Lower lobe of right lung (tissue), 2 donors: ENCODE measurements around the gene MRPL43. TPM values are rescaled to one million over a fixed set of nuclear protein-coding genes. Genes with fewer than 3 reads are reported as not detected.

ENCODE experiments used
- ATAC-seq, 2 donors: fragments of 200-7000 bp; cut with Tn5 transposase; one replicate each; pipeline ENCODE4 v1.9.1; 2020 to 2022; ENCODE audit warnings: mild to moderate bottlenecking in 2 of 2, moderate library complexity in 2 of 2
- DNase-seq: peaks from one replicate; pipeline ENCODE4 v3.0.0-alpha.2; 2020
- H3K27ac ChIP-seq: fragments of 200-600 bp; one replicate; pipeline ENCODE4 v1.8.0; 2022
- H3K27me3 ChIP-seq: fragments of 200-600 bp; one replicate; pipeline ENCODE4 v1.8.0; 2022; ENCODE audit warnings: low read depth
- H3K36me3 ChIP-seq: fragments of 200-600 bp; one replicate; pipeline ENCODE4 v1.8.0; 2022; ENCODE audit warnings: mild to moderate bottlenecking
- H3K4me1 ChIP-seq: fragments of 200-600 bp; one replicate; pipeline ENCODE4 v1.8.0; 2022
- H3K4me3 ChIP-seq: fragments of 200-600 bp; one replicate; pipeline ENCODE4 v1.8.0; 2022; ENCODE audit warnings: mild to moderate bottlenecking
- H3K9me3 ChIP-seq: fragments of 200-600 bp; one replicate; pipeline ENCODE4 v1.8.0; 2022
- intact Hi-C: fragments of 100-400 bp; cut with DNase I; formaldehyde crosslinking; loops from one replicate; pipeline ENCODE4 v1.11.0; 2022
- total RNA-seq: library from RNA; stranded (reverse); fragmentation: NEBNext Ultra II Directional; extraction: Animal tissue kit (Norgen Biotek cat#: 25700); gene quantifications from one replicate; pipeline ENCODE4 v1.2.1, GENCODE V29; 2021
- TF ChIP-seq, protein P1 (sequence below): fragments of 200-600 bp; IDR thresholded peaks from one replicate; pipeline ENCODE4 v1.8.0; 2022; ENCODE audit warnings: antibody characterized with exemption, mild to moderate bottlenecking
- donor health status: DM: no; HTN: yes; CAD: no; lungs with severe emphysema.

Gene MRPL43
- total RNA-seq, 1 donor from 2014 or later, result 59.7 TPM

DNA sequence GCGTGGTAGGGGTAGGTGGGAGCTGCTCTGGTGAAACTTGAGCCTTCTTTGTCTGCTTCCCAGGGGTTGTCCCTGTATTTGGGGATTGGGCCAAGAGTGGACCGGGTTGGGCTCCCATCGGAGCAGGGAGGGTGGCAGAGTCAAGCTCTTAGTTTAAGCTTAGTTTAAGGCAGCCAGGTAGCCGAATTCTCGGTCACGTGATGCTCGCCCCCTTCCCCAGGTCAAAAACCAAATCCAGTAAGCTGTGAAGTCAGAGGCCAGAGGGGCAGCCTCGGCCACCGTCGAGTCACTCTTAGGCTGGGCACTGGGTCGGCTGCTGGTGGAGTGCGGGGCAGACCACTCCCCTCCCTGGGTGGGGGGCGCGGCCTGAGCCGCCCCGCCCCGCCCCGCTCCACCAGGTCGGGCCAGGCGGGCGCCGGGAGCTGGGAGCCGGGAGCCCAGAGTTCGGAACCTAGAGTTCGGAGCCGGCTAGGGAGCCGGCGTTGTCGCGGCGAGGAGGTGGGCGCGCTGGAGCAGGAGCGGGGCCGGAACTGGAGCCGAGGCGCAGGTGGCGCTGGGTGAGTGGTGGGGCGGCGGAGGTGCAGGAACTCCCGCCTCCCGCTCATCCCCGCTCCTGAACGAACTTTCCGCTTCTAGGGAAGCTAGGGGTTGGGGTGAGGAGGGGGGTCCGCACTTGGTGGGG is 9.5 kb upstream of the MRPL43 start:
- Histone ChIP-seq H3K27me3 (no peaks in the 10 kb centered on the region), H3K36me3 (peaks cover 15% of the 10 kb centered on the region), H3K9me3 (no peaks in the 10 kb centered on the region), H3K4me3 (peak overlapping the region; percentile 75), H3K27ac (peak overlapping the region; percentile 98), H3K4me1 (peaks cover 33% of the 10 kb centered on the region)
- DNase-seq, result no peak
- intact Hi-C loops, result no loop called here
- TF ChIP-seq, protein P1, sequence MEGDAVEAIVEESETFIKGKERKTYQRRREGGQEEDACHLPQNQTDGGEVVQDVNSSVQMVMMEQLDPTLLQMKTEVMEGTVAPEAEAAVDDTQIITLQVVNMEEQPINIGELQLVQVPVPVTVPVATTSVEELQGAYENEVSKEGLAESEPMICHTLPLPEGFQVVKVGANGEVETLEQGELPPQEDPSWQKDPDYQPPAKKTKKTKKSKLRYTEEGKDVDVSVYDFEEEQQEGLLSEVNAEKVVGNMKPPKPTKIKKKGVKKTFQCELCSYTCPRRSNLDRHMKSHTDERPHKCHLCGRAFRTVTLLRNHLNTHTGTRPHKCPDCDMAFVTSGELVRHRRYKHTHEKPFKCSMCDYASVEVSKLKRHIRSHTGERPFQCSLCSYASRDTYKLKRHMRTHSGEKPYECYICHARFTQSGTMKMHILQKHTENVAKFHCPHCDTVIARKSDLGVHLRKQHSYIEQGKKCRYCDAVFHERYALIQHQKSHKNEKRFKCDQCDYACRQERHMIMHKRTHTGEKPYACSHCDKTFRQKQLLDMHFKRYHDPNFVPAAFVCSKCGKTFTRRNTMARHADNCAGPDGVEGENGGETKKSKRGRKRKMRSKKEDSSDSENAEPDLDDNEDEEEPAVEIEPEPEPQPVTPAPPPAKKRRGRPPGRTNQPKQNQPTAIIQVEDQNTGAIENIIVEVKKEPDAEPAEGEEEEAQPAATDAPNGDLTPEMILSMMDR, result no peak
- peak; percentile 44 to 46 for ATAC-seq

DNA sequence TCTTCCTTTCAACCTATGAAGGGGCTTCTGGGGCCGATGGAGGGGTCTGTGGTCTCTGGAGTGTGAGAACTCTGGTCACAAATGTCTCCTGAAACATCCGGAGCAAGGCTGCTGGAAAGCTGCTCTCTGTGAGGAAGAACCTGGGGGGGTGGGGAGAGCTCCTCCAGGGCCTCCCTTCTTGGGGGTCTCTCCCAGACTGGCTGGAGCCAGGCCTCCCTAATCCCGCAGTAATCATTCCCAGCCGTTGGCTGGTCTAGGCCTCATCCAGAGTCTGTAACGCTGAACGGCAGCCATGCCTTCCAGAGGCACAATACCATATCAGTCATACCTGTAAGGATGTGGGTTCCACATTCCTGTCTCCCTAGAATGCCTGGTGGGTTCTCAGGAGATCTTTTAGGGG is 7.9 kb upstream of the MRPL43 start:
- H3K9me3 ChIP-seq, result no peaks in the 10 kb centered on the region
- no peaks in the 10 kb centered on the region for H3K27me3 ChIP-seq
- DNase-seq (no peak), ATAC-seq (no peak)
- H3K4me3 ChIP-seq, result no peak overlapping the region
- no peak overlapping the region for H3K27ac ChIP-seq
- H3K4me1 ChIP-seq, result peaks cover 18% of the 10 kb centered on the region
- intact Hi-C loops, result no loop called here
- peaks cover 32% of the 10 kb centered on the region for H3K36me3 ChIP-seq
- TF ChIP-seq, protein P1, result no peak

DNA sequence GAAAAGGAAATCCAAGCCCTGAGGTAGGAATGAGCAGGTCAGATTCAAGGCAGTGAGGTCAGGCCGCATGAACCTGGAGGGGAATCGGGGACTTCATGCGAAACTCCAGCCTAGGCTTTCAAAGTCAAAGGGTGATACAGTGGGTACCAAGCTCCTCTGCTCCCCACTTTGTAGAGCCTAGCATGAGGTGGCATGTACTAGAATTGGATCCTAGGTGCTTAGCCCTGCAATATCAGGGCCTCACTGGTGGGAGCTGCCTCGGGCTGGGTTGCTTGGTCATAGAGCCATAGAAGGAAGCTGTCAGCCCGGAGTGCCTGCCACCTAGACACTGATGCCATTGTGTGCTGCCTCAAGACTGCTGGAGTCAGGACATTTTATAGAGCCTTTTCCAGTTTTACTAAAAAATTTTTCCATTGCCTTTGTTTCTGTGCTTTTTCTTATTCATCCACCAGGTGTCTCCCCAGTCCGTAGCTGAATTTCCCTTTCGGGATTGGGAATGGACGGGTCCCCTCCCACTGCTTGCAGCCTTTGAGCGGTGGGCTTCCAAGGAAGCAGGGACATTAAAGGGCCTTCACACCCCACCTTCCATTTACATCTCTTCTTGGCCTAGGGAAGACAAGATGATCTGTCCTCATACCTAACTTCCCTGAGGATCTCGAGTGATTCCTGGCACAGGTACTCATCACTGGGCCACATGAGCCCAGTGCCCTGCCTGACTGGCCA is 6.8 kb upstream of the MRPL43 start:
- Histone ChIP-seq H3K4me3 (no peak overlapping the region), H3K9me3 (no peaks in the 10 kb centered on the region), H3K27ac (no peak overlapping the region), H3K27me3 (no peaks in the 10 kb centered on the region), H3K4me1 (peaks cover 18% of the 10 kb centered on the region), H3K36me3 (peaks cover 41% of the 10 kb centered on the region)
- ATAC-seq (no peak), DNase-seq (no peak)
- intact Hi-C loops, result no loop called here
- TF ChIP-seq, protein P1, result peak; percentile 57

DNA sequence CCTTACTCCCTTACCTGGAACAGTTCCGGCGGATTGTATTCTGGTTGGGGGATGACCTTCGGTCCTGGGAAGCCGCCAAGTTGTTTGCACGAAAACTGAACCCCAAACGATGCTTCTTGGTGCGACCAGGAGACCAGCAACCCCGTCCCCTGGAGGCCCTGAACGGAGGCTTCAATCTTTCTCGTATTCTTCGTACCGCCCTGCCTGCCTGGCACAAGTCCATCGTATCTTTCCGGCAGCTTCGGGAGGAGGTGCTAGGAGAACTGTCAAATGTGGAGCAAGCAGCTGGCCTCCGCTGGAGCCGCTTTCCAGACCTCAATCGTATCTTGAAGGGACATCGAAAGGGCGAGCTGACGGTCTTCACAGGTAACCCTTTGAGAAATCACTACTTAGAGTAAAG is 1.8 kb upstream of the MRPL43 start:
- DNase-seq (no peak), ATAC-seq (no peak)
- Histone ChIP-seq H3K9me3 (no peaks in the 10 kb centered on the region), H3K4me3 (no peak overlapping the region), H3K27me3 (no peaks in the 10 kb centered on the region), H3K4me1 (peaks cover 30% of the 10 kb centered on the region), H3K36me3 (peaks cover 50% of the 10 kb centered on the region), H3K27ac (no peak overlapping the region)
- TF ChIP-seq, protein P1, result no peak
- intact Hi-C loops, result no loop called here

DNA sequence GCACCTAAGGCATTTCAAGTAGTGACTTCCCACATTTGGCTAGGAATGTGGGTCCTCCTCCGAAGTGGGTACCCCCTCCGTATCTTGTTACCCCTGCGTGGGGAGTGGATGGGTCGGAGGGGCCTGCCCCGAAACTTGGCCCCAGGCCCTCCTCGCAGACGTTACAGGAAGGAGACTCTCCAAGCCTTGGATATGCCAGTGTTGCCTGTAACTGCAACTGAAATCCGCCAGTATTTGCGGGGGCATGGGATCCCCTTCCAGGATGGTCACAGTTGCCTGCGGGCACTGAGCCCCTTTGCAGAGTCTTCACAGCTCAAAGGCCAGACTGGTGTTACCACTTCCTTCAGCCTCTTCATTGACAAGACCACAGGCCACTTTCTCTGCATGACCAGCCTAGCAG is 869 bp upstream of the MRPL43 start:
- peaks cover 49% of the 10 kb centered on the region for H3K36me3 ChIP-seq
- DNase-seq (peak; percentile 27), ATAC-seq (no peak)
- TF ChIP-seq, protein P1, result no peak
- no peaks in the 10 kb centered on the region for H3K9me3 ChIP-seq
- no peaks in the 10 kb centered on the region for H3K27me3 ChIP-seq
- peak overlapping the region; percentile 93 for H3K4me3 ChIP-seq
- H3K27ac ChIP-seq, result no peak overlapping the region
- peaks cover 30% of the 10 kb centered on the region for H3K4me1 ChIP-seq
- intact Hi-C loops, result no loop called here
